Measurements from ENCODE around the gene EML4.

EML4 gene

DNA sequence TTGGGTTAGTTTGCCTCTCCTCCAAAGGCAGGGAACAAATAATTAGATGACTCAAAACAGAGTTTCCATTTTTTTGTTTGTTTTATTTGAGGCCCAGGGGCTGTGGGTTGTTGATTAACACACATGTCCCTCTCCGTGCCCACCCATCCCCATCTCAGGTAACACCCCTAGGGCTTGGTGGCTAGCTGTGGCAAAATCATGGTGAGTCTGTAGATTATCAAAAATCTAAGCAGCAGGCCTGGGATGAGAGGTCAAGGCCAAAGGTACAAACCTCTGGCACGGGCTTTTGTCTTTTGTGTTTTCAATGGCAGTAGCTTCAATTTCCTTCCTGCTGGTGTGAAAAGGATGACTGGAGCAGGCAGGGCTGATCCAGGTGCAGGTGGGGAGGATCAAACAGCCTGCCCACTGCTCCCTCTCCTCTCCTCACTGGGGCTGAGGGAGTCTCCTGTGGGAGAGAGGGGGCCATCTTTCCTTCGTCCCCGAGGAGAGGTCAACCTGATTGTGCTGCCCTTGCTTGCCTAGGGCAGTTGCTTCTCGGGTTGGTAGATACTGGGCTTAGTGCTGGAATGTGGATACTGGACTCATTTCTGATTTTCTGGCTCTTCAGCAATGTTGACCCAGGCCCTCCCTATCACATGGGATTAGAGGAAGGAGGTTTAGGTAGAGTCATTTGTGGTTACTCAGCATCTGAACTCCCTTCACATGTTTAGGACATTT, 31.9 kb upstream of the EML4 start:
- no peak for DNase-seq (ENCODE audit: low spot score)

DNA sequence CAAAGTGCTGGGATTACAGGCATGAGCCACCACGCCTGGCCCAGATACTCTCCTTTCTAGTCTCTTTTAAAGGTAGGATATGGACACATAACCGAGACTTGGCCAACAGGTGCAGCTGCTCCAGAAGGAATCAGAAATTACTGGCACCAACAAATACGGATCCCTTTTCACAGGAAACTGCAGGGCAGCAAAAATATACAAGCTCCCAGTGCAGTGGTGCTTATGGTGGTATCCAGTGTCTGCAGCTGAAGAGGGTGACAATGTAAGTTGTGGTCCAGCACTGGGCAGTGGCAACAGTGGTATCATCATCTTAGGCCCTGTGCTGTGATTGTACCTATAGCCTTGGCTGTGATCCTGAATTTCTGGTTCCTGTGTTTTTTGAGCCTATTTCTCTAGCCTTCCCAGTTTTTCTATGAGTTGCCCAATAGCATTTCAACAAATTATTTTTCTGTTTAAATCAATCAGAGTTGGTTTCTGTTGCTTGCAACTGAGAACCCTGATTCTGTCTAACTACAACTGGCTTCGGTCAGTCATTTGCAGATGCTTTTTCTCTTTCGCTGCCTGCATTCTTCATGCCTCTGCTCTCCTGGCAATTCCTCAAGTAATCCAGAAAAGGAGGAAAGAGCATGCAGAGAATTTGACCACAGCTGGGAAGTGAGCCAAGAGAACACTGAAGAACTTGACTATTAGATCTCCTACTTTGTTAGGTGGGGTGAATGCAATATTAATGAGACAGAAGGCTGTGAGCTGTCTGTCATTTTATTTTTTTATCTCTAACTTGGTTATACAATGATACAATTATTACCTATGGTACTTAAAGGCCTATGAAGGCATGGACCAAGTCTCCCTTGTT, 30.8 kb upstream of the EML4 start:
- DNase-seq (ENCODE audit: low spot score) = peak; percentile 96

- no peak for DNase-seq (ENCODE audit: low spot score)
Observed at GRCh38 chr2:42139101-42139500, 30.1 kb upstream of the EML4 start.

DNA sequence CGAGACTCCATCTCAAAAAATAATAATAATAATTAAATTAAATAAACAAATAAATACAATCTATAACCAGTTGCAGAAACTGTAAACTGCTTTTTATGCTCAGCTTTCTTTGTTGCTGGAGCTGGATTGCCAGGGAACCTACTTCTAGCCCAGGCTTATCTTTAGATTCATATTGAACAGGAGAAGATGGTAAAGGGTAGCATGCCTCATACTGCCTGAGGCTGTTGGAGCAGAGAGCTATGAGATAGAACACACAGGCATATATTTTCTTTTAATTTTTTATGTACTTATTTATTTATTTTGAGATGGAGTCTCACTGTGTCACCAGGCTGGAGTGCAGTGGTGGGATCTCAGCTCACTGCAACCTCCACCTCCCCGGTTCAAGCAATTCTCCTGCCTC, 28.7 kb upstream of the EML4 start:
- no peak for DNase-seq (ENCODE audit: low spot score)

DNA sequence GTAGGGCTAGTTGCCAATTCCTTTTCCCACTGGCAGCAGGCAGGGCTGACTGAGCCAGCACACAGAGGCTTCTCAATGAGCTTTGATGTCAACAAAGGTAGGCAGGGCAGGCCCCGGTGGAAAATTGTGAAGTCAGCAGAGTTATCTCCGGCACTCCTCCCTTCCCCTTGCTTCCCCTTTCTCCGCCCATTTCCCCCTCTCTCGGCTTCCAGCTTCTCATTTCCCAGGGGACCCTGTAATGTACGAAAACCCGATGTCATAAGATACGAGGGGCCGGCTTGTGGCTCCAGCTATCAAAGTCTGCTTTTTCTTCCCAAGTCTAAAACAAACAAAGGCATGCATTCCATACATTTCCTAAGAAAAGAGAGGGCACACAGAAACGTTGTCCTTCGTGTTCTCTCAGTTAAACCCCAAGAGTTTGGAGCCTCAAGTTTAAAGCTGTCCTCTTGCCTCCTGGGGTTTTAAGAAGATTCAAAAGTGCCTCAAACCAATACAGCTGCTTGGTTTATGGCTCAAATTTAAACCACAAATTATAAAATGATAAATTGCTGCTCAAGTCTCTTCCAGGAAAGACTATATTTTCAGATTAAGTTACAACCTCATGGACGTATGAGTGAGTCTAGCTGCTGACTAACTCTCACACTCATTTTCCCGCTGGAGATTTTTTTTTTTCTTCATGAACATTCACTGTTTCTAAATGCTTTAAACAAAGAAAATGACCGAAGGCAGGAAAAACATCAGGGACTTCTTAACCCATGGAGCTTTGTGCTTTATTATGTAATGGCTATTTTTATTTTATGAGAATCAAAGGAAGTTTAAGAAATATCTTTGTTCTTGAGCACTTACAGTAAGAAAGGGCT, 27.2 kb upstream of the EML4 start:
- peak; percentile 39 for DNase-seq (ENCODE audit: low spot score)

DNA sequence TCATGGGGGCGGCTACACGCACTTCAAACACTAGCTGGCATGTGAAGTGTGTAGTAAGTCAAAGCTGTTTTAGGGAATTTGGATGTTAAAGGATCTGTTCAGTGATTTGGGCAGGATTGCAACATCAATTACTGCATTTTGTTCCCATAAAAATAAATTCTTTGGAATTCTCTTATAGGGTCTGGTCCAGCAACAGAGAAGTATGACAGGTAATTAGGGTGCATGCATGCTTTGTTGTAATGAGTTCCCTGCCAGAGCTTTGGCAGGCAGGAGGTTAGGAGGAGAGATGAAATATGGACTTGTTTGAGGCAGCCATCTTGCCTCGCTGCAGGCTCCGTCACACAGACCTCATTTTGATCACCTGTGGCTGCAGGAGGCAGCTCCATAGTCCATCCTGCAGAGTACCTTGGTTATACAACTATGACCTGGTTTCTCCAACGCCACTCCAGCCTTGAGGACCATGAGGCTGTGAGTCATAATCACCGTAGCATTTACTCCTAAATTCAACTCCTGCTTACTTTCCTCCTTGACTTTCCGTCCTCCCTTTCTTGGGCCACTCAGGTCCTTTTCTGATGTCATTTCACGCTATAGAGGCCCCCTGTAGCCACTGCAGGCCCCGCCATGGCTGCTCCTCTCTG, 26.5 kb upstream of the EML4 start:
- DNase-seq (ENCODE audit: low spot score) = peak; percentile 41

DNA sequence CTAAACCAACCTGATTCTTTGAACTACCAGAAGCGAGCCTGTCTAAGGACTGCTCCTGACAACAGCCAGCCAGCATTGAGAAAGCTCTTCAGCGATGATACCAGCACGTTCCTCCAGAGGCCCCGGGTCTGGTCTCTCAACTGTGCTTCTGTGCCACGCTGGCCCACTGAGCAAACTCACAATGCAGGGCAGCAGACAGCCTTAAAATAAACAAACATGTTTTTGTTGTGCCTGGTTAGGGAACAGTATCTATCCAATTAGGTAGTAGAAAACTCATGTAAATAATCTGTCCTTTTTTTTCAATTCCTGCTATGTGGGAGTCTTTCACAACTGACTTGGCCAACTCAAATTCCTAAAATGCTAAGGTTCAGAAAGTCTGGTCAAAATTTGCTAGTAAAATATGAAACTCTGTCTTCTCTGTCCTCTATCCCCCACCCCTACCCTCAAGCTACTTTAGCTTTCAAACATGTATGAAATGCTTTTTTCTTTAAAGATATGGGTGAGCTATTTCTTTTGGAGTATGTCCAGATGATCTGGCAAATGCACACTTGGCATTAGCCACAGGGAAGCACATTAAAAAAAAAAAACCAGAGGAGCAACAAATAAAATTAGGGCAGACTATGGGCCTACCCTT, 21.4 kb upstream of the EML4 start:
- no peak for DNase-seq (ENCODE audit: low spot score)

DNA sequence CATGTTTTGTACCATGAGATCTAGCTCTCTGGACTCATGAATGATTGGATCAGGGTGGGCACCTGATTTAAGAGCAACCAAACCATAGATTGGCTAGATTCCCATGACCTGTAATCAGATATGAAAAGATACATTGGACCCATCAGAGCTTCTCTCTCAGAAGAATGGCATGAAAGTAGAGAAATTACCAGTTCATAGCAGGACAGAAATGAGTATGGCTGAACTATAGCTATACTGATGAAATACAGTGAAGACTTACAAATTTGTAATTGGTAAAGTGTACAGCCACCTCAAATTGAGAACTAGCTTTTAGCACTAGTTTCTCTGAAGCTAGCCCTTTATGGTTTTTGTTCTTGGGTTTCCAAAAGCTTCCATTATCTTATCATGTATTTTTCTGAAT, 19.0 kb upstream of the EML4 start:
- no peak for DNase-seq (ENCODE audit: low spot score)

DNA sequence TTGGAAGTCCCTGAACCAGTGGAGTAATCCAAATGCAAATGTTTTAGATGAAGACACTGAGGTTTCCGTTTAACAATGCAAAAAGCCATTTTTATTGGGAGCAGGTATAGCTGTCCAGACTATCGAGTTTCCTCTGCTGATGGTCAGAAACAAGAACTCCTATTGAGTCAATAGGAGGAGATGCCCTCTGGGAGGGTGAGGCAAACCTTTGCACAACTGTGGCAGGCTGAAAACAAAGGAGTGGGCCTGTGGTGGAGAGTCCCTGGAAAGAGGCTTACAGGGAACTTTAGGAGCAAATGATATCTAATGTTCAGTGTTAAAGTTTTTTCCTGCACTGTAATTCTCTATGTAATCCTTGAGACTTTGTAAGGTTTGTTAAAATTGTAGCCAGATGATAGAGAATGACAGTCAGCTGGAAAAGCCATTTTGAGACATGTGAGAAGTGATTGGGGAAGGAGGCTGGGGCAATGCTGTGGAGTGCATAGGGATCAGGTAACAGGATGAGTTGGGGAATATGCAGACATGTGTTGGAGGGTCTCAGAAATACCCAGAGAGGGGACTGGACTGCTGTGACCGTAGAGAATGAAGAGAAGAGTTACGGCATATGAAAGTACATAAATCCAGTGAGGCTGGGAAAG, 15.1 kb upstream of the EML4 start:
- no peak for DNase-seq (ENCODE audit: low spot score)

DNA sequence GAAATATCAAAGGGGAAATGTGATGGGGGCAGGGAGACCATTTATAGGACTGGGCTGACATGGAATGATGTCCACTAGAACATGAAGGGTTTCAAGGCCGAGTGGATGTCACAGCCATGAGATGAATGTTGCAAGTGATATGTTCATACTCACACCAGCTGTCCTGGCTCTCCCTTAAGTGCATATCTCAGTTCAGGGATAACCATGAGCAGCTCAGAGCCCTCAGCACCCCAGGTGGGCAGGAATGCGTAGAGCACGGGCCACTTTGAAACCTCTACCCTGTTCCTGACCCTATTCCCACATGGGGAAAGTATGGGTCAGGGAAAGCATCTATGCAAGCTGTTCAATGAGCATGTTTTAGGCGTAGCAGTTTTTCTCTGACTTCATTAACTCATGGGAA, 12.4 kb upstream of the EML4 start:
- no peak for DNase-seq (ENCODE audit: low spot score)

- DNase-seq (ENCODE audit: low spot score) = no peak
Observed at GRCh38 chr2:42161444-42161843, 7.7 kb upstream of the EML4 start.

DNA sequence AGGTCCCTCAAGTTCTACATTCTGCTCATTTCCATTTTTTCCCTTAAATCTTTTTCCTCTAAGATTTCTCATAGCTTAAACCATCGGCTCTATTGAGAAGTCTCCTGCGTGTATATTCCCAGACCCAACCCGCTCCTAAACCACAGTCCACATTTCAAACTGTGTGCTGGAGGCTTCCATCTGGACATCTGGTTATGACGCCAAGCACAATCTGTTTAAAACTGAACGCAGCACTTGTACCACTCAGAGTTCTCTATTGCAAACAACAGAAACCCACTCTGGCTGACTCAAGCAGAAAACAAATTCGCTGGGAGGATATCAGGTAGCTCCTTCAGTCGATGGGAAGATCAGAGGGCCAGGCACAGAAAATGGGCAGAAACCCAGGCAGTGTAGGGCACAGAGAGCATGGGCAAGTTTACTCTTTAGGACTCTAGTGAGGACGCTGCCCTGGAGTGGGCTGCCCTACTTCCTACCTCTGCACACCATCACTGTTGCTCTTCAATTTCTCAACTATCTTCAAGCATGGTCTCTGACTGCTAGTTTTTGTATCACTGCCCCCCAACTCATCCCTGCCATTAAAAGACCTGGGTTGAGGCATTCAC, 5.6 kb upstream of the EML4 start:
- DNase-seq (ENCODE audit: low spot score) = no peak

GRCh38 chr2:42164046-42164445, 5.1 kb upstream of the EML4 start:
- no peak for DNase-seq (ENCODE audit: low spot score)

GRCh38 chr2:42164971-42165370, 4.2 kb upstream of the EML4 start:
- DNase-seq (ENCODE audit: low spot score) = no peak

DNA sequence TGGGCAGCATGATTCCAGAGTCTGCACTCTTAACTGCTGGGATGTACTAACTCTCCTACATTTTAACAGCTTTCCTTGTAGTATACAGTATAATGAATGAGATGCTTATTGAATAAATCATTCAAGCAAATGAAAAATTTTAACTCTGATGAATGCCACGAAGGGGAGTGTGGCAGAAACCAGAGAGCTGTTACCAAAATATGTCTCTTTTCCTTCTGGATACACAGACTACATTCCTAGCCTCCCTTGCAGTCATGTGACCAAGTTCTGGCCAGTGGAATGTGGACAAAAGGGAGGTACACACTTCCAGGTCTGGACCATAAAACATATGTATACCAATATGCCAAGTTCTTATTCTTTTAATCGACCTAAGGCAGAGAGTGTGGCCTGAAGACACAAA, 1.7 kb upstream of the EML4 start:
- peak; percentile 18 for DNase-seq (ENCODE audit: low spot score)

- no peak for DNase-seq (ENCODE audit: low spot score)
Observed at GRCh38 chr2:42168459-42169099, 574 bp upstream of the EML4 start.

GRCh38 chr2:42169874-42170521, 845 bp downstream of the EML4 start:
- DNase-seq (ENCODE audit: low spot score) = peak; percentile 20

DNA sequence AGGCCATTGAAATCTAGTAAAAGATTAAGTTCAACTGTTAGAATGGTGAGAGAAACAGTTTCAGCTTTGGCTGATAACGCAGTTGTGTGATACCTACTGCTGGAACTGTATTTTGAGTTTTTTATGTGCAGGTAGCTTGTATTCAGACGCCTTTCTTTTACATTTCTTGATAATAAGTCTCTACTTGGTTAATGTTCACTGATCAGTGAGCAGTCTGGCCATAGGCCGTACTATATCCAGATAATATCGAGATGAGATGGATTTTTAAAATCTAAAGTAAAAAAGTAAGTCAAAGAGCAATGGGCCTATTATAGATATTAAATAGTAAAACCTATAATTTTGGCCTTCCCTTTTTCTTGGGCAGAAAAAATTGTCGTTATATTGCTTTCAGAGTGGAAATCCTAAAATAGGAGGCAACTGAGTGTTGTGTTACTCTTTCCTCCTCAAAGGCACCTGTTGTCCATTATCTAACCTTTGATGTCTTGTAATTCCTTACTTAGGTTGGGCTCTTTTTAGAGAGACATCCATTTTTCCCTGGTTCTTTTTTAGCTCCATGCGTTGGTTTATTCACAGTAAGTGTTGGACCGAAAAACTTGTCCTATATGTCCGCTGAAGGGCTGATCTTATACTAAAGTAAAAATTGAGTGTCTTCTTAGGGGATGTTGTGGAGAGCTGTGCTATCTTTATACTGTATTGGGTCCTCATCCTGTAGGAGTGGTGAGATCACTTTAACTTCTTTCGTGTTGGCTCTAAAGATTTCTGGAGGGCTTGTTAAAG, 1.7 kb downstream of the EML4 start:
- no peak for DNase-seq (ENCODE audit: low spot score)
